HepG2 (cell line): ENCODE results near the gene DENND4A. TPM values are rescaled to one million over a fixed set of nuclear protein-coding genes. Genes with fewer than 3 reads are reported as not detected.

Source experiments
- AFF4 ChIP-seq: sonication (generic); formaldehyde crosslinking; IDR thresholded peaks from 2 replicates; pipeline ENCODE4 v1.4.0; 2020; ENCODE audit warnings: missing genetic modification reagents
- DR1 ChIP-seq: sonication (generic); formaldehyde crosslinking; IDR thresholded peaks from 2 replicates; pipeline ENCODE4 v1.8.0; 2021; ENCODE audit warnings: mild to moderate bottlenecking, missing genetic modification reagents, inconsistent platforms
- JDP2 ChIP-seq: sonication (generic); formaldehyde crosslinking; IDR thresholded peaks from 2 replicates; pipeline ENCODE4 v1.8.1; 2022; ENCODE audit warnings: missing genetic modification reagents, borderline replicate concordance
- MAFG ChIP-seq: sonication (generic); formaldehyde crosslinking; IDR thresholded peaks from 2 replicates; pipeline ENCODE4 v1.5.1; 2020; ENCODE audit warnings: mild to moderate bottlenecking, missing genetic modification reagents
- PAX8 ChIP-seq: sonication (generic); formaldehyde crosslinking; IDR thresholded peaks from 2 replicates; pipeline ENCODE4 v1.8.0; 2022; ENCODE audit warnings: mild to moderate bottlenecking, missing genetic modification reagents, borderline replicate concordance
- RELA ChIP-seq: sonication (generic); formaldehyde crosslinking; IDR thresholded peaks from 2 replicates; pipeline ENCODE4 v1.4.0; 2020; ENCODE audit warnings: missing genetic modification reagents
- THAP11 ChIP-seq: IDR thresholded peaks from 2 replicates; pipeline ENCODE4 v1.6.1; 2016; ENCODE audit warnings: missing biosample characterization, missing genetic modification reagents
- ZBTB7B ChIP-seq: sonication (generic); formaldehyde crosslinking; IDR thresholded peaks from 2 replicates; pipeline ENCODE4 v1.4.0; 2020; ENCODE audit warnings: missing genetic modification reagents
- ZFY ChIP-seq: sonication (generic); formaldehyde crosslinking; IDR thresholded peaks from 2 replicates; pipeline ENCODE4 v1.4.0; 2020; ENCODE audit warnings: missing genetic modification reagents
- ZNF616 ChIP-seq: sonication (generic); formaldehyde crosslinking; IDR thresholded peaks from 2 replicates; pipeline ENCODE4 v1.5.0; 2020; ENCODE audit warnings: low read depth, mild to moderate bottlenecking, missing genetic modification reagents
- ZNF772 ChIP-seq: sonication (generic); formaldehyde crosslinking; IDR thresholded peaks from 2 replicates; pipeline ENCODE4 v1.5.0; 2020; ENCODE audit warnings: mild to moderate bottlenecking, missing genetic modification reagents
- polyA plus RNA-seq, 8 experiments: library from polyadenylated mRNA; depleted of rRNA in 3 of 8; stranded (reverse) in 7 of 8; unstranded in 1 of 8; fragments of >200 nt; fragmentation: Illumina TruSeq in 4 of 8; extraction: Trizol in 4 of 8; gene quantifications; 2 replicates each; pipeline versions ENCODE4 v1.2.1 to v1.2.3, GENCODE V29; 2011 to 2016; ENCODE audit warnings: low read depth in 4 of 8, missing spikeins in 1 of 8, mixed read lengths in 1 of 8; ENCODE audit not compliant: insufficient read depth in 1 of 8
- total RNA-seq, 5 experiments: library from RNA; depleted of rRNA; stranded (reverse); fragments of >200 nt; fragmentation: Illumina TruSeq; extraction: Trizol; gene quantifications; 2 replicates each; pipeline ENCODE4 v1.2.3, GENCODE V29; 2016; ENCODE audit warnings: low read depth in 1 of 5
- TF ChIP-seq, protein P1 (sequence below): sonication (generic); formaldehyde crosslinking; IDR thresholded peaks from 2 replicates; pipeline ENCODE4 v1.5.0; 2020; ENCODE audit warnings: mild to moderate bottlenecking, missing genetic modification reagents
- TF ChIP-seq, protein P2 (sequence below): sonication (generic); formaldehyde crosslinking; IDR thresholded peaks from 2 replicates; pipeline ENCODE4 v1.8.1; 2023; ENCODE audit warnings: mild to moderate bottlenecking, moderate library complexity, missing genetic modification reagents
- TF ChIP-seq, protein P3 (sequence below): sonication (generic); formaldehyde crosslinking; IDR thresholded peaks from 2 replicates; pipeline ENCODE4 v1.8.1; 2023; ENCODE audit warnings: mild to moderate bottlenecking, missing genetic modification reagents

The DENND4A gene
- total and polyA plus RNA-seq, 2 of the 13 experiments (the other 11 are each of a cell fraction or from before 2014, with no cell fraction given): 13.2 to 18.6 TPM

DNA sequence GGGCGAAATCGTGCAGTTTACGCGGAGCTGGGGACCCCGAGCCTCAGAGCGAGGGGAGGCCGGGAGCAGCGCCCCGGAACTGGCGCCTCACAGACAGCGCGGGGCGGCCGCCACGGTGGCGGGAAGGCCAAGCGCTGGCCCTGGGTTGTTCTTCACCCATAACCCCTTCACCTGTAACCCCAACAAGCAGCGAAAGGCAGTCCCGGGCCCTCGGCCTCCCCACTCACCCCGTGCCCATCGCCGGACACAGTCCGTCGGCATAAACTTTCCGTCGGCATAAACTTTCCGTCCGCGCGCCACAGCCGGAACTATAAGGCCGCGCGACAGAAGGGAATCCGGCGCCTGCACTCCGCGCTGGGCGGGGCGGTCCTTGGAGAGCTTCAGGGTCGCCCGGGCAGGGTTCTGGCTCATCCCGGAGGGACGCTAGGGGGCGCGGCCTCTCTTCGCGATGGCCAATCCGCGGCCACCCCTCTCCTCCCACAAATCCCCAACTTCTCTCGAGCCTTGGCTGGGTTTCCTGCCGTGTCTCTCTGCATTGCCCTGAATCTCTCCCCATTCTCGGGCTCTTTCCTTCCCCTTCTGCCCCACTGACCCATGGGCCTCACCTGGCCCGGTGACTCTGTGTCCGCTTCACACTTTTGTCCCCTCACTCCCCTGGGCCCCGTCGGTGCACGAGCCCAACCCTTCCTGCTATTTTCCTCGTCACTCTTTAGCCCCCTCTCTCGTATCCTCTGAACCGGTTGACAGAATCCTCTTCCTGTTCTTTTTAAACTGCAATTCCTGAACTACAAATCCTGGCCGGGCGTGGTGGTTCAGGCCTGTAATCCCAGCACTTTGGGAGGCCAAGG is 181.0 kb downstream of the DENND4A start, which contains the start of gene INTS14 (continued):
- TF ChIP-seq, protein P1, sequence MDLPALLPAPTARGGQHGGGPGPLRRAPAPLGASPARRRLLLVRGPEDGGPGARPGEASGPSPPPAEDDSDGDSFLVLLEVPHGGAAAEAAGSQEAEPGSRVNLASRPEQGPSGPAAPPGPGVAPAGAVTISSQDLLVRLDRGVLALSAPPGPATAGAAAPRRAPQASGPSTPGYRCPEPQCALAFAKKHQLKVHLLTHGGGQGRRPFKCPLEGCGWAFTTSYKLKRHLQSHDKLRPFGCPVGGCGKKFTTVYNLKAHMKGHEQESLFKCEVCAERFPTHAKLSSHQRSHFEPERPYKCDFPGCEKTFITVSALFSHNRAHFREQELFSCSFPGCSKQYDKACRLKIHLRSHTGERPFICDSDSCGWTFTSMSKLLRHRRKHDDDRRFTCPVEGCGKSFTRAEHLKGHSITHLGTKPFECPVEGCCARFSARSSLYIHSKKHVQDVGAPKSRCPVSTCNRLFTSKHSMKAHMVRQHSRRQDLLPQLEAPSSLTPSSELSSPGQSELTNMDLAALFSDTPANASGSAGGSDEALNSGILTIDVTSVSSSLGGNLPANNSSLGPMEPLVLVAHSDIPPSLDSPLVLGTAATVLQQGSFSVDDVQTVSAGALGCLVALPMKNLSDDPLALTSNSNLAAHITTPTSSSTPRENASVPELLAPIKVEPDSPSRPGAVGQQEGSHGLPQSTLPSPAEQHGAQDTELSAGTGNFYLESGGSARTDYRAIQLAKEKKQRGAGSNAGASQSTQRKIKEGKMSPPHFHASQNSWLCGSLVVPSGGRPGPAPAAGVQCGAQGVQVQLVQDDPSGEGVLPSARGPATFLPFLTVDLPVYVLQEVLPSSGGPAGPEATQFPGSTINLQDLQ (CRISPR knock-in tag): no peak
- TF ChIP-seq AFF4 (CRISPR knock-in tag) (0 out of 2 replicates have a peak, but pooled peaks have one; percentile 73), THAP11 (CRISPR knock-in tag) (peak; percentile 95), ZFY (CRISPR knock-in tag) (peak; percentile 99), ZNF616 (CRISPR knock-in tag) (0 out of 2 replicates have a peak, but pooled peaks have one; percentile 53), ZBTB7B (peak; percentile 97), MAFG (no peak), ZNF772 (CRISPR knock-in tag) (peak; percentile 88), JDP2 (CRISPR knock-in tag) (no peak), DR1 (peak; percentile 86), PAX8 (CRISPR knock-in tag) (peak; percentile 83; the same call in 1 of the 2 replicates), RELA (CRISPR knock-in tag) (no peak)
- TF ChIP-seq, protein P2, sequence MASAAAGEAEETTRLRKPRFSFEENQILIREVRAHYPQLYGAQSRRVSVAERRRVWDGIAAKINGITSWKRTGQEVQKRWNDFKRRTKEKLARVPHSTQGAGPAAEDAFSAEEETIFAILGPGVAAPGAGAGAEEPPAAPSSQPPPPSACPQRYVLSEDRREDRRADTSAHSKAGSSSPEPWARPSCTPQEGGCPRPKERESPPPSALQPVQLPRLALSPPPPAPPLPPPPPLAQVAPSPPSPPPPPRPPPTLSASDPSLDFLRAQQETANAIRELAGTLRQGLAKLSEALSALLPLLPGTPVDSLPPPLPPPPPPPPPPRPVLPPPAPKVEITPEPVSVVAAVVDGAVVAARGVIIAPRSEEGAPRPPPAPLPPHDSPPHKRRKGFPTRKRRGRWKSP (CRISPR knock-in tag): peak; percentile 70
- TF ChIP-seq, protein P3, sequence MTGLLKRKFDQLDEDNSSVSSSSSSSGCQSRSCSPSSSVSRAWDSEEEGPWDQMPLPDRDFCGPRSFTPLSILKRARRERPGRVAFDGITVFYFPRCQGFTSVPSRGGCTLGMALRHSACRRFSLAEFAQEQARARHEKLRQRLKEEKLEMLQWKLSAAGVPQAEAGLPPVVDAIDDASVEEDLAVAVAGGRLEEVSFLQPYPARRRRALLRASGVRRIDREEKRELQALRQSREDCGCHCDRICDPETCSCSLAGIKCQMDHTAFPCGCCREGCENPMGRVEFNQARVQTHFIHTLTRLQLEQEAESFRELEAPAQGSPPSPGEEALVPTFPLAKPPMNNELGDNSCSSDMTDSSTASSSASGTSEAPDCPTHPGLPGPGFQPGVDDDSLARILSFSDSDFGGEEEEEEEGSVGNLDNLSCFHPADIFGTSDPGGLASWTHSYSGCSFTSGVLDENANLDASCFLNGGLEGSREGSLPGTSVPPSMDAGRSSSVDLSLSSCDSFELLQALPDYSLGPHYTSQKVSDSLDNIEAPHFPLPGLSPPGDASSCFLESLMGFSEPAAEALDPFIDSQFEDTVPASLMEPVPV: peak; percentile 90
